Measurements from ENCODE around the gene PELO. TPM values are rescaled to one million over a fixed set of nuclear protein-coding genes. Genes with fewer than 3 reads are reported as not detected.

PELO gene
- total RNA-seq, 4 donors from 2014 or later: 16.5 to 35.8 (median 24.6) TPM

DNA sequence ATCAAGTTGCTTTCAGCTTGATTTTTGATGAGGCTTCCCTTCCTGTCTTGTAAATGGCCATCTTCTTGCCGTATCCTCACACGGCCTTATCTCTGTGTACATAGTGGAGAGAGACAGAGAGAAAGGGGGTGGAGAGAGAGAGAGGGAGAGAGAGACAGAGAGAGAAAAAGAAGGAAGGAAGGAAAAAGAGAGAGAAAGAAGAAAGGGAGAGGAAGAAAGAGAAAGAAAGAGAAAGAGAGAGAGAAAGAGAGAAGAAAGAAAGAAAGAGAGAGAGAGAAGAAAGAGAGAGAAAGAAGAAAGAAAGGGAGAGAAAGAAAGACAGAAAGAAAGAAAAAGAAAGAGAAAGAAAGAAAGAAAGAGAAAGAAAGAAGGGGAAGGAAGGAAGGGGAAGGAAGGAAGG lies 46.6 kb downstream of the PELO start:
- no peak for DNase-seq
- Histone ChIP-seq H3K4me1 (peaks cover 0 to 10% of the 10 kb centered on the region in 2 donors), H3K4me3 (no peak overlapping the region), H3K9me3 (no peaks in the 10 kb centered on the region), H3K27ac (peak overlapping the region in 1 of 2 donors; percentile 29), H3K27me3 (no peaks in the 10 kb centered on the region), H3K36me3 (no peaks in the 10 kb centered on the region)
- TF ChIP-seq POLR2A (IDR thresholded peaks at IDR 0.05): no peak
- TF ChIP-seq, protein P1, sequence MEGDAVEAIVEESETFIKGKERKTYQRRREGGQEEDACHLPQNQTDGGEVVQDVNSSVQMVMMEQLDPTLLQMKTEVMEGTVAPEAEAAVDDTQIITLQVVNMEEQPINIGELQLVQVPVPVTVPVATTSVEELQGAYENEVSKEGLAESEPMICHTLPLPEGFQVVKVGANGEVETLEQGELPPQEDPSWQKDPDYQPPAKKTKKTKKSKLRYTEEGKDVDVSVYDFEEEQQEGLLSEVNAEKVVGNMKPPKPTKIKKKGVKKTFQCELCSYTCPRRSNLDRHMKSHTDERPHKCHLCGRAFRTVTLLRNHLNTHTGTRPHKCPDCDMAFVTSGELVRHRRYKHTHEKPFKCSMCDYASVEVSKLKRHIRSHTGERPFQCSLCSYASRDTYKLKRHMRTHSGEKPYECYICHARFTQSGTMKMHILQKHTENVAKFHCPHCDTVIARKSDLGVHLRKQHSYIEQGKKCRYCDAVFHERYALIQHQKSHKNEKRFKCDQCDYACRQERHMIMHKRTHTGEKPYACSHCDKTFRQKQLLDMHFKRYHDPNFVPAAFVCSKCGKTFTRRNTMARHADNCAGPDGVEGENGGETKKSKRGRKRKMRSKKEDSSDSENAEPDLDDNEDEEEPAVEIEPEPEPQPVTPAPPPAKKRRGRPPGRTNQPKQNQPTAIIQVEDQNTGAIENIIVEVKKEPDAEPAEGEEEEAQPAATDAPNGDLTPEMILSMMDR (IDR thresholded peaks at IDR 0.05): no peak
- intact Hi-C loops (cut with DNase I; ENCODE audit: low total_unique reads): no loop called here

DNA sequence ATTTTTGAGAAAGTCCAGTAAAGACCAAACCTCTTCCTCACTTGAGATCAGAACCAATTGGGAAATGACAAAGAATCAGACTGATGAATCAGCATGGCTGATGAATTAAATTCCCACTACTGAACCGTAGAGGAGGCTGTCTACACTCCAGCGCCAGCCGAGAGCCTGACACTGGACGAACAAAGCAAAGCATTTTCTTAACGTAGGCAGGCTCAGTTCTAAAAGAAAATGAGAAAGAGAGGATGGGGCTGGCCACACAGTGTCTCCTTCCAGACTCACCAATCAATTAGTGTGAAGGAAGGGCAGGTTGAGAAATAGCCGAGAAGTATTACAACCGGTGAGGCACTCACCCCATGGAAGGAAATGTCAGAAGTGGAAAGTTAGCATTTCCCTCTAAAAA lies 49.4 kb downstream of the PELO start:
- H3K4me1 ChIP-seq: peaks cover 0 to 19% of the 10 kb centered on the region in 2 donors
- peak overlapping the region; percentile 79 to 94 for H3K27ac ChIP-seq
- H3K4me3 ChIP-seq: no peak overlapping the region
- peak; percentile 22 to 46 for DNase-seq
- no peaks in the 10 kb centered on the region for H3K9me3 ChIP-seq
- H3K27me3 ChIP-seq: no peaks in the 10 kb centered on the region
- intact Hi-C loops (cut with DNase I; ENCODE audit: low total_unique reads): no loop called here
- H3K36me3 ChIP-seq: no peaks in the 10 kb centered on the region
- no peak for TF ChIP-seq POLR2A (IDR thresholded peaks at IDR 0.05)
- TF ChIP-seq, protein P1 (IDR thresholded peaks at IDR 0.05): peak in 1 of 4 experiments; percentile 12

Other genes starting within 250 kb of the PELO start
- 10 to 100 TPM; 41.8 to 94.0 (median 69.6) TPM for gene ITGA1, start within 50 bp of the PELO start, total RNA-seq
- gene ITGA2, start 201.4 kb downstream of the PELO start, total RNA-seq: 10 to 100 TPM in 1 of 4 donors, 1 to 10 TPM in 3; 1.3 to 22.4 (median 4.5) TPM